ENCODE data around the gene INO80C.
A peak's percentile ranks its signal among the peaks of the same experiment; 100 is the strongest.
"Not testable (repeated sequence)": the region's sequence is repeated elsewhere in the genome, so short reads cannot be mapped to it uniquely, and the experiment has no call there.

The INO80C gene

DNA sequence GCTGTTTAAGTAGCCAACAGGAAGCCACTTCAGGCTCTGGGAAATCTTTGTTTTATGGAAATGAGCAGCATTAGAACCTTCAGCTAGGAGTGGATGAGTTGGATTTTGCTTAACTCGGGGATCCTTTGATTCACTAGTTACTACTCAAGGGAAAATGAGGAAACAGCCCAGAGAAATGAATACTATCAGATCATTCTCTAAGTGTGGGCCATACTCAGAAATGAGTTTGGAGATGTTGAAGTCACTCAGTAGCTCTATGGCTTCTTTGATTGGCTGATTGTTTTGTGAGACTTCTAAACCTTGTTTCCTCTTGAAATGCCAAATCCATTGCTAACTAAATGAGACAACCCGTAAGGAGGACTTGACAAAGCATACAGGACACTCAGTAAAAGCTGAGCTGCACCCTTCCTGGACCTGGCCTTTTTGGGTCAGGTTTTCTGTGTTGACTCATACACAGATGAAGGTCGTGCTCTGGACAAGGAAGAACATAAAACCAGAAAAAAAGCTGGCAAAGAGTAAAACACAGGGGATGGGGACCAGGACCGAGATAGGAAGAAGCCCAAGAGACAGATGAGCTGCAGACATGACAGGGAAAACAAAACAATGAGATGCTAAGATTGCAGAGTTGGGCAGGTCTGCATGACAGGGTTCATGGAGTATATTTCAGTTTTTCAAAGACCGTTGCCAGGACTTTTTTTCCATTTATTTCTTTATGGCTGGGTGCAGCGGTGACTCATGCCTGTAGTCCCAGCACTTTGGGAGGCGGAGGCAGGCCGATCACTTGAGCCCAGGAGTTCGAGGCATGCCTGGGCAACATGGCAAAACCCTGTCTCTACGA is 41.6 kb downstream of the INO80C start:
- DNase-seq (ENCODE audit: low read depth) = peak; percentile 47
- TF ChIP-seq, protein P1, sequence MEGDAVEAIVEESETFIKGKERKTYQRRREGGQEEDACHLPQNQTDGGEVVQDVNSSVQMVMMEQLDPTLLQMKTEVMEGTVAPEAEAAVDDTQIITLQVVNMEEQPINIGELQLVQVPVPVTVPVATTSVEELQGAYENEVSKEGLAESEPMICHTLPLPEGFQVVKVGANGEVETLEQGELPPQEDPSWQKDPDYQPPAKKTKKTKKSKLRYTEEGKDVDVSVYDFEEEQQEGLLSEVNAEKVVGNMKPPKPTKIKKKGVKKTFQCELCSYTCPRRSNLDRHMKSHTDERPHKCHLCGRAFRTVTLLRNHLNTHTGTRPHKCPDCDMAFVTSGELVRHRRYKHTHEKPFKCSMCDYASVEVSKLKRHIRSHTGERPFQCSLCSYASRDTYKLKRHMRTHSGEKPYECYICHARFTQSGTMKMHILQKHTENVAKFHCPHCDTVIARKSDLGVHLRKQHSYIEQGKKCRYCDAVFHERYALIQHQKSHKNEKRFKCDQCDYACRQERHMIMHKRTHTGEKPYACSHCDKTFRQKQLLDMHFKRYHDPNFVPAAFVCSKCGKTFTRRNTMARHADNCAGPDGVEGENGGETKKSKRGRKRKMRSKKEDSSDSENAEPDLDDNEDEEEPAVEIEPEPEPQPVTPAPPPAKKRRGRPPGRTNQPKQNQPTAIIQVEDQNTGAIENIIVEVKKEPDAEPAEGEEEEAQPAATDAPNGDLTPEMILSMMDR (IDR thresholded peaks at IDR 0.05; ENCODE audit: low read length, missing control alignments) = no peak
- H3K4me3 ChIP-seq (replicated peaks; ENCODE audit: low read depth, low read length) = no peak overlapping the region

DNA sequence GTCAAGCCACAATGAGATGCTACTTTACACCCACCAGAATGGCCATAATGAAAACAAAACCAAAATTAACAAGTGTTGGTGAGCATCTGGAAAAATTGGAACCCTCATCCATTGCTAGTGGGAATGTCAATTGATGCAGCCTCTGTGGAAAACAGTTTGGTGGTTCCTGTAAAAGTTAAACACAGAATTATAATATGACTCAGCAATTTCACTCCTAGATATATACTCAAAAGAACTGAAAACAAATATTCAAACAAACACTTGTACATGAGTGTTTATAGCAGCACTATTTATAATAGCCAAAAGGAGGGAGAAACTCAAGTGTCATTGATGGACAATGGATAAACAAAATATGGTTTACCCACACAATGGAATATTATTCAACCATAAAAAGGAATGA is 43.0 kb downstream of the INO80C start:
- no peak overlapping the region for H3K4me3 ChIP-seq (replicated peaks; ENCODE audit: low read depth, low read length)
- DNase-seq (ENCODE audit: low read depth) = no peak
- TF ChIP-seq, protein P1 (IDR thresholded peaks at IDR 0.05; ENCODE audit: low read length, missing control alignments) = no peak

DNA sequence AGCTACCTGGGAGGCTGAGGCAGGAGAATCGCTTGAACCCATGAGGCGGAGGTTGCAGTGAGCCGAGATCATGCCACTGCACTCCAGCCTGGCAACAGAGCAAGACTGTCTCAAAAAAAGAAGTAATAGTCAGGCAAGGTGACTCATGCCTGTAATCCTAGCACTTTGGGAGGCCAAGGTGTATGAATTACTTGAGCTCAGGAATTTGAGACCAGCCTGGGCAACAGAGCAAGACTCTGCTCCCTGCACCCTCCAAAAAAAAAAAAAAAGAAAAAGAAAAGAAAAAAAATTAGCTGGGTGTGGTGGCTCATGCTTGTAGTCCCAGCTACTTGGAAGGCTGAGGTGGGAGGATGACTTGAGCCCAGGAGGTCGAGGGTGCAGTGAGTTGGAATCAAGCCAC is 44.7 kb downstream of the INO80C start:
- DNase-seq (ENCODE audit: low read depth); H3K4me3 ChIP-seq (replicated peaks; ENCODE audit: low read depth, low read length): not testable (repeated sequence)

DNA sequence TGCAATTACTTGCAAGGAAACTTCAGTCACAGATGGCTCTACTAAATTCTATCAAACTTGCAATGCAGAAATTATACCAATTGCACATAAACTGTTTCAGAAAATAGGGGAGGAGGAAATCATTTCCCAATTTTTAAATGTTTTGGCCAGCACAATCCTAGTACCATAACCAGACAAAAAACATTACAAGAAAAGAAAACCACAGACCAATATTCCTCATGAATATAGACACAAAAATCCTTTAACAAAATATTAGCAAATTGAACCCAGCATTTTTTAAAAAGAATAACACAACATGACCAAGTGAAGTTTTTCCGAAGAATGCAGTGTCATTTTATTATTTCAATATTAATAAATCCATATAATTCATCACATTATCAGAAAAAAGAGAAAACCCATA is 45.8 kb downstream of the INO80C start:
- TF ChIP-seq, protein P1 (IDR thresholded peaks at IDR 0.05; ENCODE audit: low read length, missing control alignments) = no peak
- DNase-seq (ENCODE audit: low read depth) = no peak
- H3K4me3 ChIP-seq (replicated peaks; ENCODE audit: low read depth, low read length) = no peak overlapping the region

DNA sequence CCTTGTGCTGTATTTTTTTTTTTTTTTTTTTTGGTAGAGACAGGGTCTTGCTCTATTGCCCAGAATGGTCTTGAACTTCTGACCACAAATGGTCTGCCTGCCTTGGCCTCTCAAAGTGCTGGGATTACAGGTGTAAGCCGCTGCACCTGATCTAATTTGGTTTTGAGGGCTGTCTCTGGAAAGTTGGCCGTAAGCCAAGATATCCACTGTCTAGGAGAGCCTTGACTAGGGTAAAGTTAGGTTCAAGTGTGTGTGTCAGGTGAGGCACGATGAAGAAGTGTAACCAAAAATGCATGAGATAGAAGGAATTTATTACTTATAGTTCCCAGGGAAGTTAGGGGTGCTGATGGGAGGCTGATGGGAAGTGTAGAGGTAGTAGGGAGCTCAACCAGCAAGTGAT is 46.7 kb downstream of the INO80C start:
- no peak for DNase-seq (ENCODE audit: low read depth)
- no peak overlapping the region for H3K4me3 ChIP-seq (replicated peaks; ENCODE audit: low read depth, low read length)
- TF ChIP-seq, protein P1 (IDR thresholded peaks at IDR 0.05; ENCODE audit: low read length, missing control alignments) = no peak

DNA sequence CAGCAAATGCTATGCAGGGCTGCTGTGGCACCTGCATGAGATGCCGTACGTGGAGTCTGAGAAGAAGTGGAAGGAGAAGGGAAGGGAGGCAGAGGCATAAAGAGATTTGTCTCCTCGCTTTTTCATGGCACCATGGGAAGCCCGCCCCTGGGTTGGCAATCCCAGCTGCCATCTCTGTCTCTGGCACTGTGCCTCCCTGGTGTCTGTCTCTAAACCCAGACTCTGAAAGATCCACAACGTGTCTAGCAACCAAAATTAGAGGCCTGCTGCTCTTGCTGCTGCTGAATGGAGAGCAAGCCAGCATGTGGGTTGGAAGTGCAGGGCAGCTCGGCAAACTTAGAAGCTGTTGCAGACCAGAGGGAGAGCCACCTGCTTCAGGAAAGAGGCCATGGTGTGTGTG is 53.1 kb downstream of the INO80C start:
- DNase-seq (ENCODE audit: low read depth) = no peak
- H3K4me3 ChIP-seq (replicated peaks; ENCODE audit: low read depth, low read length) = no peak overlapping the region
- TF ChIP-seq, protein P1 (IDR thresholded peaks at IDR 0.05; ENCODE audit: low read length, missing control alignments) = no peak

DNA sequence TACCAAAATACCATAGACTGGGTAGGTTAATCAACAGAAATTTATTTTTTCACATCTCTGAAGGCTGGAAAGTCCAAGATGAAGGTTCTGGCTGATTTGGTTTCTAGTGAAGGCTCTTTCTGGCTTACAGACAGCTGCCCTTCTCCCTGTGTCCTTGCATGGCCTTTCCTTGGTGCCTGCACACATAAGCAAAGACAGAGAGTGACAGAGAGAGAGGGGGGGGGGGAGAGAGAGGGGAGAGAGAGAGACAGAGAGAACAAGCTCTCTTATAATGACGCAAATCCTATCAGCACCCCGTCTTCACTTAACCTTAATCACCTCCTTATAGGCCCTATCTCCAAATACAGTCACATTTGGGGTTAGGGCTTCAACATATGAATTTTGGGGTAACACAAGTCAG is 53.9 kb downstream of the INO80C start:
- TF ChIP-seq, protein P1 (IDR thresholded peaks at IDR 0.05; ENCODE audit: low read length, missing control alignments) = no peak
- no peak for DNase-seq (ENCODE audit: low read depth)
- H3K4me3 ChIP-seq (replicated peaks; ENCODE audit: low read depth, low read length) = no peak overlapping the region

Measured in fibroblast of pulmonary artery (primary cell).